OCI-LY1 (cell line): ENCODE results near the gene ZNRF1.

Source experiments
- H2AFZ ChIP-seq: fragments of 200-600 bp; sonication (generic), shearing (Covaris generic); 2 replicates; pipeline ENCODE4 v1.6.0; 2014; ENCODE audit warnings: antibody characterized with exemption, mild to moderate bottlenecking, low read length
- H3F3A ChIP-seq: fragments of 200-600 bp; sonication (generic), shearing (Covaris generic); 2 replicates; pipeline ENCODE4 v1.6.0; 2014; ENCODE audit warnings: mild to moderate bottlenecking, antibody characterized with exemption, low read length, moderate library complexity; ENCODE audit not compliant: insufficient read depth
- H3K27ac ChIP-seq: fragments of 200-600 bp; sonication (generic); 2 replicates; pipeline ENCODE4 v1.5.1; 2014; ENCODE audit warnings: low read length, mixed run types, mild to moderate bottlenecking, low read depth; ENCODE audit not compliant: poor library complexity, severe bottlenecking
- H3K27me3 ChIP-seq: fragments of 200-600 bp; sonication (generic); 2 replicates; pipeline ENCODE4 v1.6.0; 2014; ENCODE audit warnings: antibody characterized with exemption, mild to moderate bottlenecking, low read length, moderate library complexity; ENCODE audit not compliant: insufficient read depth
- H3K36me3 ChIP-seq: fragments of 200-600 bp; sonication (generic); 2 replicates; pipeline ENCODE4 v1.6.1; 2014; ENCODE audit warnings: mild to moderate bottlenecking, antibody characterized with exemption, low read length, moderate library complexity, mixed read lengths; ENCODE audit not compliant: insufficient read depth
- H3K4me1 ChIP-seq: fragments of 200-600 bp; sonication (generic); 2 replicates; pipeline ENCODE4 v1.5.1; 2014; ENCODE audit warnings: mild to moderate bottlenecking, low read length, moderate library complexity; ENCODE audit not compliant: insufficient read depth, severe bottlenecking
- H3K4me2 ChIP-seq: fragments of 200-600 bp; sonication (generic), shearing (Covaris generic); 2 replicates; pipeline ENCODE4 v1.6.1; 2014; ENCODE audit warnings: low read length
- H3K4me3 ChIP-seq: fragments of 200-600 bp; sonication (generic); 2 replicates; pipeline ENCODE4 v1.5.1; 2014; ENCODE audit warnings: low read length, low read depth, mild to moderate bottlenecking, mixed read lengths; ENCODE audit not compliant: poor library complexity, severe bottlenecking
- H3K79me2 ChIP-seq: fragments of 200-600 bp; shearing (Covaris generic); 2 replicates; pipeline ENCODE4 v1.6.1; 2016; ENCODE audit warnings: mixed run types, low read length, mixed read lengths; ENCODE audit not compliant: insufficient read depth
- H3K9ac ChIP-seq: fragments of 200-600 bp; sonication (generic), shearing (Covaris generic); 2 replicates; pipeline ENCODE4 v1.6.1; 2014; ENCODE audit warnings: mild to moderate bottlenecking, low read length, mixed read lengths
- H3K9me2 ChIP-seq: fragments of 200-600 bp; sonication (generic), shearing (Covaris generic); 2 replicates; pipeline ENCODE4 v1.6.1; 2014; ENCODE audit warnings: low read depth, mild to moderate bottlenecking, low read length, mixed read lengths
- H3K9me3 ChIP-seq: fragments of 200-600 bp; shearing (Covaris generic); 2 replicates; pipeline ENCODE4 v1.6.1; 2014; ENCODE audit warnings: low read length, mixed read lengths
- H4K20me1 ChIP-seq: fragments of 200-600 bp; sonication (generic), shearing (Covaris generic); 2 replicates; pipeline ENCODE4 v1.6.0; 2016; ENCODE audit warnings: mild to moderate bottlenecking, low read length; ENCODE audit not compliant: insufficient read depth
- EZH2 ChIP-seq: fragments of 200-600 bp; sonication (generic), shearing (Covaris generic); IDR thresholded peaks from 2 replicates; pipeline ENCODE4 v1.8.0; 2017; ENCODE audit warnings: borderline replicate concordance, mixed run types, mild to moderate bottlenecking, antibody characterized with exemption, low read length, moderate library complexity, mixed read lengths
- TF ChIP-seq, protein P1 (sequence below): fragments of 200-600 bp; sonication (generic), shearing (Covaris generic); IDR thresholded peaks from 2 replicates; pipeline ENCODE4 v1.5.1; 2017; ENCODE audit warnings: mild to moderate bottlenecking, antibody characterized with exemption, low read length, moderate library complexity, mixed read lengths

The ZNRF1 gene

DNA sequence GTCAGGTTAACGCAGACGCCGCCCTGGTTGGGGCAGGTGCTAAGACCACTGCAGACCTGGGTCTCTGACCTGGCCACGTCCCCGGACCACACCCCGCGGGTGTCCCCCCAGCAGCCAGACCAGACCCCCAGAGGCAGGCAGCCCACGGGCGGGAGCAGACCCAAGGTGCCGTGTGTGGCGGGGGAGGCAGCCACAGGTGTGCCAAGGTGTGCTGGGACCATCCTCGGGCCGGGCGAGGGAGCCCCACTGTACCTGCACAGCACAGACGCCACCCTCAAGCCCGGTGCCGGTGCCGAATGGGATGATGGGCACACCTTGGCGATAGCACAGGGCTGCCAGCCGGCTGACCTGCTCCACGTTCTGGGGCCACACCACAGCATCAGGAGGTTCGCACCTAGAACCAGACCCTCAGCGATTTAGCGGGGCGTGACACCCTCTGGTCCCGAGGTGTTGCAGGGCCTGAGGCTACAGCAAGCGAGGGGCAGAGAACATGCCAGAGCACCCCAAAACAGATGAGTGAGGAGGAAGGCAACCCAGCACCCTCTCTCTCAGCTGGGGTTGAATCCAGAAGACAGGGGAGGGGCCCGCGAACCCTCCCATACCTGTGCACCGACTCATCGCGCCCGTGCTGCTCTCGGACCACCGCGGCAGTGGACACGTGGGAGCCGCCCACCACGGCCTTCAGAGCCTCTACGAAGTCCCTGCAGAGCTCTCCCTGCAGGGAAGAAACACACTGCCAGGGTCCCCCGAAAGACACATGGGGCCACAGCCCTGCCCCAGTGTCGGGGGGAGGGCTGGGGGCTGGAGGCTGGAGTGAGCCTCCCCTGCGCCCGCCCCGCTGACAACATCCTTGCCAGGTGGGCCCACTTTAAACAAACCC, 116.4 kb downstream of the ZNRF1 start:
- Histone ChIP-seq H3K4me1 (peaks cover 13% of the 10 kb centered on the region), H3K27ac (no peak overlapping the region), H3K4me3 (no peak overlapping the region), H3K9me2 (no peaks in the 10 kb centered on the region), H3K79me2 (no peaks in the 10 kb centered on the region), H3F3A (no peaks in the 10 kb centered on the region), H3K9ac (no peak overlapping the region), H4K20me1 (no peaks in the 10 kb centered on the region), H3K27me3 (no peaks in the 10 kb centered on the region), H2AFZ (no peak overlapping the region), H3K9me3 (no peaks in the 10 kb centered on the region), H3K4me2 (no peak overlapping the region), H3K36me3 (no peaks in the 10 kb centered on the region)
- TF ChIP-seq, protein P1, sequence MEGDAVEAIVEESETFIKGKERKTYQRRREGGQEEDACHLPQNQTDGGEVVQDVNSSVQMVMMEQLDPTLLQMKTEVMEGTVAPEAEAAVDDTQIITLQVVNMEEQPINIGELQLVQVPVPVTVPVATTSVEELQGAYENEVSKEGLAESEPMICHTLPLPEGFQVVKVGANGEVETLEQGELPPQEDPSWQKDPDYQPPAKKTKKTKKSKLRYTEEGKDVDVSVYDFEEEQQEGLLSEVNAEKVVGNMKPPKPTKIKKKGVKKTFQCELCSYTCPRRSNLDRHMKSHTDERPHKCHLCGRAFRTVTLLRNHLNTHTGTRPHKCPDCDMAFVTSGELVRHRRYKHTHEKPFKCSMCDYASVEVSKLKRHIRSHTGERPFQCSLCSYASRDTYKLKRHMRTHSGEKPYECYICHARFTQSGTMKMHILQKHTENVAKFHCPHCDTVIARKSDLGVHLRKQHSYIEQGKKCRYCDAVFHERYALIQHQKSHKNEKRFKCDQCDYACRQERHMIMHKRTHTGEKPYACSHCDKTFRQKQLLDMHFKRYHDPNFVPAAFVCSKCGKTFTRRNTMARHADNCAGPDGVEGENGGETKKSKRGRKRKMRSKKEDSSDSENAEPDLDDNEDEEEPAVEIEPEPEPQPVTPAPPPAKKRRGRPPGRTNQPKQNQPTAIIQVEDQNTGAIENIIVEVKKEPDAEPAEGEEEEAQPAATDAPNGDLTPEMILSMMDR, result no peak
- TF ChIP-seq EZH2, result no peak

DNA sequence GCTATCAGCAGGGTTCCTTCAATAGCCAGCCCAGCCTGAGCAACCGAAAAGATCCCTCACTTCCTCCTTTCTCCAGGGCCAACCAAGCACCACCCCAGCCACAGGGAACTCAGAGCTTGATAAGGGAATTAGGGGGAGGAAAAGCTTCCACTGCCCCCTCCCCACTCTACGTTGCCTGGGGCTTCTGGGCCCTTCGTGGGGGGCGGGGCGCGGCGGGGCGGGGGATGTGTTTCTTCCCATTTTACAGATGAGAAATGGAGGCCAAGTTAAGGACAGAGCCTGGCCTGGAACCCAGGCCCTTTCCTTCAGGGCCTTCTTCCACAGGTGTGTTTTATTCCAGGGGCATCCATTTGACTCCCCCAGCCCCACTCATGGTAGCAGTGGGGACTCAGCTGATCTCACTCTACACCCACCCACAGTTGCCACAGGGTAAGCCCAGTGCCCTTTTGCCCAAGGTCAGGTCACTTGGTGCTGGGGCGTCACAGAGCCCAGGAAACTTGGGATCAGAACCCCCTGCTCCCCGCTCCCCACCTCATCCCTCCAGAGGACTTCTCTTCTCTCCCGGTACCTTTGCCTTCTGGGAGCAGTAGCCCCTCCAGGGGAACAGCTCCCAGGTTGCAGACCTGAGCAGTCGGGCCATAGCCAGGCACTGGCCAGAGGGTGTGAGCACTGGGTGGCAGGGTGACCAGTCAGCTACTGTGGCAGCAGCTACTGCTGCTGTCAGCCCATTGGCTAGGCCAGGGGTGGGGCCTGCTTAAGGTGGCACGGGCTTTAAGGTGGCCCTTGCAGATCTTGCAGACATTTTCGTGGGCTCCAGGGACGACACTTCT, 117.5 kb downstream of the ZNRF1 start, which contains the start of gene LDHD:
TSS of gene LDHD (minus strand) at position 700 of the 830 bp plus-strand sequence. CDS start at position 640, 60 bp downstream.
- no peaks in the 10 kb centered on the region for H3K9me2 ChIP-seq
- no peaks in the 10 kb centered on the region for H3K79me2 ChIP-seq
- H3K9me3 ChIP-seq, result no peaks in the 10 kb centered on the region
- H3K9ac ChIP-seq, result no peak within 1 kb of the TSS
- TF ChIP-seq, protein P1, result no peak
- no peak for TF ChIP-seq EZH2
- H3F3A ChIP-seq, result no peaks in the 10 kb centered on the region
- no peak within 1 kb of the TSS for H2AFZ ChIP-seq
- H3K4me1 ChIP-seq, result peaks cover 2% of the 10 kb centered on the region
- H3K4me2 ChIP-seq, result no peak within 1 kb of the TSS
- H3K36me3 ChIP-seq, result no peaks in the 10 kb centered on the region
- H4K20me1 ChIP-seq, result no peaks in the 10 kb centered on the region
- no peak within 1 kb of the TSS for H3K4me3 ChIP-seq
- H3K27ac ChIP-seq, result no peak within 1 kb of the TSS
- no peaks in the 10 kb centered on the region for H3K27me3 ChIP-seq

DNA sequence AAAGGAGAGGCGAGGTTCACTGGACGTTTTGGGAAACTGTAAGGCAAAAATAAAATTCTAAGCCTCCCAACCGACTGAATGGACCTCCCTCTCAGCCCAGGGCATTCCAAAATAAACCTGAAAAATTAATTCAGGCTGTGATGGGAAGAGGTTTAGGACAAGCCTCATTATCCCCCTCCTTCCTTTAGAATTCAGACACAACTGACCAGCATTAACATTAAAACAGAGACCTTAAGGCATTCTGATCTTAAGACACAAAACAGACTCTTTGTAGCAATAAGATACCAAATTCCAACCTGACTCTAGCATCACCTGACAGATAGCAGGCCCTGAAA, 118.1 kb downstream of the ZNRF1 start:
- TF ChIP-seq, protein P1, result no peak
- no peak for TF ChIP-seq EZH2
- Histone ChIP-seq H4K20me1 (no peaks in the 10 kb centered on the region), H3K9me2 (no peaks in the 10 kb centered on the region), H3F3A (no peaks in the 10 kb centered on the region), H3K9ac (no peak overlapping the region), H2AFZ (no peak overlapping the region), H3K27me3 (no peaks in the 10 kb centered on the region), H3K4me1 (no peaks in the 10 kb centered on the region), H3K27ac (no peak overlapping the region), H3K4me3 (no peak overlapping the region), H3K36me3 (no peaks in the 10 kb centered on the region), H3K9me3 (peaks cover under 1% of the 10 kb centered on the region), H3K4me2 (no peak overlapping the region), H3K79me2 (no peaks in the 10 kb centered on the region)
